Measurements from ENCODE around the gene TMEM14C.

DNA sequence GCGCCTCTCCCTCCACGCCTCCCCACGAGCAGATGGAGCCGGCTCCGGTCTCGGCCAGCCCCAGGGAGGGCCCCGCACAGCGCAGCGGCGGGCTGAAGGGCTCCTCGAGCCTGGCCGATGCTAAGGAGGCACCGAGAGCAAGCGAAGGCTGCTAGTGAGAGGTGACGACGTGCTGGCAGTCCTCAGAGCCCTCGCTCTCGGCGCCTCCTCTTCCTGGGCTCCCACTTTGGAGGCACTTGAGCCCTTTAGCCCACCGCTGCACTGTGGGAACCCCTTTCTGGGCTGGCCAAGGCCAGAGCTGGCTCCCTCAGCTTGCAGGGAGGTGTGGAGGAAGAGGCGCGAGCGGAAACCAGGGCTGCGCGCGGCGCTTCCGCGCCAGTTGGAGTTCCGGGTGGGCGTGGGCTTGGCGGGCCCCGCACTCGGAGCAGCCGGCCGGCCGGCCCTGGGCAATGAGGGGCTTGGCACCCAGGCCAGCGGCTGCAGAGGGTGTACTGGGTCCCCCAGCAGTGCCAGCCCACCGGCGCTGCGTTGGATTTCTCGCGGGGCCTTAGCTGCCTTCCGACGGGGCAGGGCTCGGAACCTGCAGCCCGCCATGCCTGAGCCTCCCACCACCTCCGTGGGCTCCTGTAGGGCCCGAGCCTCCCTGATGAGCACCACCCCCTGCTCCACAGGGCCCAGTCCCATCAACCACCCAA is 2.5 kb upstream of the TMEM14C start:
- TF ChIP-seq, protein P1, sequence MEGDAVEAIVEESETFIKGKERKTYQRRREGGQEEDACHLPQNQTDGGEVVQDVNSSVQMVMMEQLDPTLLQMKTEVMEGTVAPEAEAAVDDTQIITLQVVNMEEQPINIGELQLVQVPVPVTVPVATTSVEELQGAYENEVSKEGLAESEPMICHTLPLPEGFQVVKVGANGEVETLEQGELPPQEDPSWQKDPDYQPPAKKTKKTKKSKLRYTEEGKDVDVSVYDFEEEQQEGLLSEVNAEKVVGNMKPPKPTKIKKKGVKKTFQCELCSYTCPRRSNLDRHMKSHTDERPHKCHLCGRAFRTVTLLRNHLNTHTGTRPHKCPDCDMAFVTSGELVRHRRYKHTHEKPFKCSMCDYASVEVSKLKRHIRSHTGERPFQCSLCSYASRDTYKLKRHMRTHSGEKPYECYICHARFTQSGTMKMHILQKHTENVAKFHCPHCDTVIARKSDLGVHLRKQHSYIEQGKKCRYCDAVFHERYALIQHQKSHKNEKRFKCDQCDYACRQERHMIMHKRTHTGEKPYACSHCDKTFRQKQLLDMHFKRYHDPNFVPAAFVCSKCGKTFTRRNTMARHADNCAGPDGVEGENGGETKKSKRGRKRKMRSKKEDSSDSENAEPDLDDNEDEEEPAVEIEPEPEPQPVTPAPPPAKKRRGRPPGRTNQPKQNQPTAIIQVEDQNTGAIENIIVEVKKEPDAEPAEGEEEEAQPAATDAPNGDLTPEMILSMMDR (IDR thresholded peaks at IDR 0.05) = no peak
- TF ChIP-seq POLR2A (IDR thresholded peaks at IDR 0.05) = no peak

Data from tibial nerve (tissue), 3 donors.